Right lobe of liver (tissue), 4 donors: ENCODE measurements around the gene P2RY13.

Experiments
- CTCF ChIP-seq, 4 donors: fragments of 200-600 bp in 3 of 4; fragments of 450-650 bp in 1 of 4; IDR thresholded peaks; one replicate each; pipeline versions ENCODE4 v1.5.1 to v1.8.0; 2016 to 2022; ENCODE audit warnings: antibody characterized with exemption in 4 of 4, mild to moderate bottlenecking in 2 of 4
- POLR2A ChIP-seq: fragments of 450-650 bp; IDR thresholded peaks from one replicate; pipeline ENCODE4 v1.6.1; 2017; ENCODE audit warnings: antibody characterized with exemption, mild to moderate bottlenecking
- donor health status: DM: no; HTN: no; CAD: no.
- donor health status: DM: no; HTN: no; CAD: no.
- donor health status: DM: no; HTN: yes; CAD: no.

DNA sequence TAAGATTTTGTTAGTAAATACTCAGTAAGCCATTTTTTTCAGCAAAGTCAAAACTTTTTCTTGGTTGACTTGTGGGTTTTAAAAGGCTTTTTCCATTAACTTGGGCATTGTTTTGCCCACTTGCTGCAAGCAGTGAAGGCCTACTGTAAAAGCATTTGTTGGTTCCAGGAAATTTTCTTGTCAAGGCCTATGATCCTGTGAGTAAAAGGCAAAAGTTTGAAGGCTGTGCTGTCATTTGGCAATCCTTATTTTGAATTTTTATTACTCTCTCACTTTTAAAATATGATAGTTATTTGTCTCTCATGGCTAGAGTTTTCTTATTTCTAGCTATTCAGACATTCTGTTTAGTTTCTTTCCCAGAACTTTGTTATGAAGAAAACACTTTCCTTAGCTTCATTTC is 42.2 kb upstream of the P2RY13 start:
- no peak for TF ChIP-seq CTCF (IDR thresholded peaks at IDR 0.05)
- no peak for TF ChIP-seq POLR2A
